ENCODE results near the gene CNTNAP2. TPM values are rescaled to one million over a fixed set of nuclear protein-coding genes. Genes with fewer than 3 reads are reported as not detected.

Gene CNTNAP2
- total and polyA plus RNA-seq, 2 donors (not counting 1 experiment from before 2014, with no cell fraction given), result not detected

GRCh38 chr7:148124477-148124876 lies 2007.9 kb downstream of the CNTNAP2 start:
- Histone ChIP-seq H3K9me3 (ENCODE audit: control insufficient read depth, insufficient read depth, low read depth, low read length) (no peaks in the 10 kb centered on the region), H3K4me2 (ENCODE audit: extremely low read depth, insufficient read depth, low read length) (no peak overlapping the region), H3K36me3 (ENCODE audit: control insufficient read depth, insufficient read depth, low read length) (no peaks in the 10 kb centered on the region), H3K27ac (ENCODE audit: insufficient read depth, low read length) (no peak overlapping the region), H4K20me1 (ENCODE audit: control insufficient read depth, extremely low read depth, insufficient read depth, low read length) (no peaks in the 10 kb centered on the region), H3K27me3 (ENCODE audit: control insufficient read depth, insufficient read depth, low read length) (no peaks in the 10 kb centered on the region), H2AFZ (ENCODE audit: low read length) (no peak overlapping the region), H3K4me3 (replicated peaks in 1 of 4; ENCODE audit: control extremely low read depth in 1 of 4, insufficient read depth in 1 of 4, low read depth in 3 of 4, low read length in 4 of 4) (no peak overlapping the region), H3K4me1 (ENCODE audit: control insufficient read depth, extremely low read depth, insufficient read depth, low read length) (no peaks in the 10 kb centered on the region), H3K79me2 (ENCODE audit: control insufficient read depth, insufficient read depth, low read length) (no peaks in the 10 kb centered on the region), H3K9ac (ENCODE audit: insufficient read depth, low read length) (no peak overlapping the region)
- DNase-seq (ENCODE audit: low read depth in 2 of 2), result no peak
- TF ChIP-seq CTCF (conservative IDR thresholded peaks at IDR 0.05 in 1 of 2, IDR thresholded peaks at IDR 0.05 in 1 of 2; ENCODE audit: low read depth in 1 of 2, low read length in 2 of 2) (no peak), EZH2 (IDR thresholded peaks at IDR 0.05; ENCODE audit: low read length, missing control alignments) (no peak)

- H4K20me1 ChIP-seq (ENCODE audit: control insufficient read depth, extremely low read depth, insufficient read depth, low read length), result no peaks in the 10 kb centered on the region
- no peak for DNase-seq (ENCODE audit: low read depth in 2 of 2)
- TF ChIP-seq CTCF (conservative IDR thresholded peaks at IDR 0.05 in 1 of 2, IDR thresholded peaks at IDR 0.05 in 1 of 2; ENCODE audit: low read depth in 1 of 2, low read length in 2 of 2), result no peak
- TF ChIP-seq EZH2 (IDR thresholded peaks at IDR 0.05; ENCODE audit: low read length, missing control alignments), result no peak
Measured at GRCh38 chr7:148127374-148127773, 2010.8 kb downstream of the CNTNAP2 start.

GRCh38 chr7:148129023-148129422 lies 2012.4 kb downstream of the CNTNAP2 start:
- no peak overlapping the region for H3K9ac ChIP-seq (ENCODE audit: insufficient read depth, low read length)
- TF ChIP-seq CTCF (conservative IDR thresholded peaks at IDR 0.05 in 1 of 2, IDR thresholded peaks at IDR 0.05 in 1 of 2; ENCODE audit: low read depth in 1 of 2, low read length in 2 of 2), result no peak
- no peak for TF ChIP-seq EZH2 (IDR thresholded peaks at IDR 0.05; ENCODE audit: low read length, missing control alignments)
- H3K4me2 ChIP-seq (ENCODE audit: extremely low read depth, insufficient read depth, low read length), result no peak overlapping the region
- H3K27me3 ChIP-seq (ENCODE audit: control insufficient read depth, insufficient read depth, low read length), result no peaks in the 10 kb centered on the region
- H3K79me2 ChIP-seq (ENCODE audit: control insufficient read depth, insufficient read depth, low read length), result no peaks in the 10 kb centered on the region
- no peak overlapping the region for H3K4me3 ChIP-seq (replicated peaks in 1 of 4; ENCODE audit: control extremely low read depth in 1 of 4, insufficient read depth in 1 of 4, low read depth in 3 of 4, low read length in 4 of 4)
- no peaks in the 10 kb centered on the region for H4K20me1 ChIP-seq (ENCODE audit: control insufficient read depth, extremely low read depth, insufficient read depth, low read length)
- H3K9me3 ChIP-seq (ENCODE audit: control insufficient read depth, insufficient read depth, low read depth, low read length), result no peaks in the 10 kb centered on the region
- H2AFZ ChIP-seq (ENCODE audit: low read length), result no peak overlapping the region
- no peaks in the 10 kb centered on the region for H3K36me3 ChIP-seq (ENCODE audit: control insufficient read depth, insufficient read depth, low read length)
- no peak for DNase-seq (ENCODE audit: low read depth in 2 of 2)
- no peak overlapping the region for H3K27ac ChIP-seq (ENCODE audit: insufficient read depth, low read length)
- no peaks in the 10 kb centered on the region for H3K4me1 ChIP-seq (ENCODE audit: control insufficient read depth, extremely low read depth, insufficient read depth, low read length)

More at GRCh38 chr7:148127374-148127773, 2010.8 kb downstream of the CNTNAP2 start:
- H3K9me3 ChIP-seq (ENCODE audit: control insufficient read depth, insufficient read depth, low read depth, low read length), result no peaks in the 10 kb centered on the region
- H3K36me3 ChIP-seq (ENCODE audit: control insufficient read depth, insufficient read depth, low read length), result no peaks in the 10 kb centered on the region
- no peak overlapping the region for H3K27ac ChIP-seq (ENCODE audit: insufficient read depth, low read length)
- H3K27me3 ChIP-seq (ENCODE audit: control insufficient read depth, insufficient read depth, low read length), result no peaks in the 10 kb centered on the region
- no peaks in the 10 kb centered on the region for H3K79me2 ChIP-seq (ENCODE audit: control insufficient read depth, insufficient read depth, low read length)
- H3K9ac ChIP-seq (ENCODE audit: insufficient read depth, low read length), result no peak overlapping the region
- H2AFZ ChIP-seq (ENCODE audit: low read length), result no peak overlapping the region
- H3K4me3 ChIP-seq (replicated peaks in 1 of 4; ENCODE audit: control extremely low read depth in 1 of 4, insufficient read depth in 1 of 4, low read depth in 3 of 4, low read length in 4 of 4), result no peak overlapping the region
- H3K4me1 ChIP-seq (ENCODE audit: control insufficient read depth, extremely low read depth, insufficient read depth, low read length), result no peaks in the 10 kb centered on the region
- H3K4me2 ChIP-seq (ENCODE audit: extremely low read depth, insufficient read depth, low read length), result no peak overlapping the region

Data from fibroblast of lung (primary cell).